SK-N-SH (cell line): ENCODE measurements around the gene NDRG2.

Experiments
- CTCF ChIP-seq: fragments of 200-600 bp; sonication (generic); IDR thresholded peaks from 2 replicates; pipeline ENCODE4 v1.6.1; 2017; ENCODE audit warnings: antibody characterized with exemption, mild to moderate bottlenecking, moderate library complexity
- EP300 ChIP-seq, 2 experiments: IDR thresholded peaks; 2 replicates each; pipeline versions ENCODE4 v1.4.0 to v1.6.1; 2012; ENCODE audit warnings: borderline replicate concordance in 1 of 2, low read depth in 1 of 2, low read length in 1 of 2
- EZH2phosphoT487 ChIP-seq: fragments of 200-600 bp; sonication (generic); IDR thresholded peaks from 2 replicates; pipeline ENCODE4 v1.6.1; 2017; ENCODE audit warnings: low read depth, mixed run types, mild to moderate bottlenecking, antibody characterized with exemption, moderate library complexity, borderline replicate concordance
- FOXJ3 ChIP-seq: sonication (generic); formaldehyde crosslinking; IDR thresholded peaks from 2 replicates; pipeline ENCODE4 v1.5.1; 2020; ENCODE audit warnings: mild to moderate bottlenecking, missing genetic modification reagents
- JUND ChIP-seq: IDR thresholded peaks from 2 replicates; pipeline ENCODE4 v1.4.0; 2012
- MXI1 ChIP-seq: IDR thresholded peaks from 2 replicates; pipeline ENCODE4 v1.6.1; 2012; ENCODE audit warnings: mild to moderate bottlenecking, low read depth, low read length, improper control_type of control experiment
- RCOR1 ChIP-seq: fragments of 150-350 bp; IDR thresholded peaks from 2 replicates; pipeline ENCODE4 v1.6.1; 2017; ENCODE audit warnings: antibody characterized with exemption, low read length
- SMC3 ChIP-seq: IDR thresholded peaks from 2 replicates; pipeline ENCODE4 v1.6.1; 2012; ENCODE audit warnings: low read depth, low read length, improper control_type of control experiment
- TCF12 ChIP-seq: IDR thresholded peaks from 2 replicates; pipeline ENCODE4 v1.4.0; 2012
- TF ChIP-seq, protein P1 (sequence below): fragments of 150-350 bp; IDR thresholded peaks from 2 replicates; pipeline ENCODE4 v1.6.1; 2017; ENCODE audit warnings: antibody characterized with exemption, low read length, low read depth, borderline replicate concordance
- TF ChIP-seq, protein P2 (sequence below): IDR thresholded peaks from 2 replicates; pipeline ENCODE4 v1.6.1; 2012; ENCODE audit warnings: mild to moderate bottlenecking, low read depth, low read length, moderate library complexity

DNA sequence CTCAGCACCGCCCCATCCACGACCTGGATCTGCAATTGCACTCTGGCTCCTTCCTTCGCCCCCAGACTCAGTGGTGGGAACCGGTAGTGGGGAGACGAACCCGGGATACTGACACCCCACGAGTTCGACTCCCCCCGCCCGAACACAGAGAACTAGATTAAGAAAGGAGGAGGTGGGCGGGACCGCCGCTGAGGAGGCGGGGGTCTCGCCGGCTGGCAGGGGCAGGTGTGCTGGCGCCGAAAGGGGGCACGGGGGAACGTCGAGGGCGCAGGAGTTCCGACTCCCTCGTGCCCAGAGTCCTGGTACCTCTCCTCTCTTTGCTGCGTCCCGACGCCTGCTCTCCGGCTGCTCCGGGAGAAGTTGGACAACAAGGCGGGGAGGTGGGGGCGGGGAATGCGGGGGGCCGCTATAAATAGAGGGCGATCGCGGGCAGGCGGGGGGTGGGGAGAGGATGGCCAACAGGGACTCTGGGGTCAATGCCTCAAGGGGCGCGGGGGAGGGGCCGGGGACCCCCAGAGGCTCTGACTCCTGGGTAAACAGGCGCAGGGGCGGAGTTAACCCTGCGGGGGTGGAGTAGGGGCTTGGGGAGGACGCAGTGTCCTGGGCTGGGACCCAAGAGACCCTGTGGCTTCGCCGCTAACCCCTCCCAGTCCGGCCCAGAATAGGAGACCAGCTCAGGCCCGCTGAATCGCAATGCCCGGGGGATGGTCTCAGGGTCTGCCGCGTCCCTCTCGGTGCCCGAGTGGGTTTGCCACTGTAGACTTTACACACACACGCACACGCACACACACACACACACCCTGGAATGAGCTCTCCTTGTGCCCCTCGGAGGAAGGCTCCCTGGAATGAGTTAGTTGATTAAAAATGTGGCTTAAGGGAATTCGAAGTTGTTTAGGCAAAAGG is 761 bp upstream of the NDRG2 start:
- TF ChIP-seq EZH2phosphoT487 (no peak), CTCF (no peak), FOXJ3 (CRISPR knock-in tag) (no peak), SMC3 (no peak), TCF12 (no peak), EP300 (IDR thresholded peaks at IDR 0.05; ENCODE audit: borderline replicate concordance in 1 of 2, low read depth in 1 of 2, low read length in 1 of 2) (no peak), RCOR1 (no peak), JUND (no peak), MXI1 (no peak)
- TF ChIP-seq, protein P1, sequence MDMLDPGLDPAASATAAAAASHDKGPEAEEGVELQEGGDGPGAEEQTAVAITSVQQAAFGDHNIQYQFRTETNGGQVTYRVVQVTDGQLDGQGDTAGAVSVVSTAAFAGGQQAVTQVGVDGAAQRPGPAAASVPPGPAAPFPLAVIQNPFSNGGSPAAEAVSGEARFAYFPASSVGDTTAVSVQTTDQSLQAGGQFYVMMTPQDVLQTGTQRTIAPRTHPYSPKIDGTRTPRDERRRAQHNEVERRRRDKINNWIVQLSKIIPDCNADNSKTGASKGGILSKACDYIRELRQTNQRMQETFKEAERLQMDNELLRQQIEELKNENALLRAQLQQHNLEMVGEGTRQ: no peak
- TF ChIP-seq, protein P2, sequence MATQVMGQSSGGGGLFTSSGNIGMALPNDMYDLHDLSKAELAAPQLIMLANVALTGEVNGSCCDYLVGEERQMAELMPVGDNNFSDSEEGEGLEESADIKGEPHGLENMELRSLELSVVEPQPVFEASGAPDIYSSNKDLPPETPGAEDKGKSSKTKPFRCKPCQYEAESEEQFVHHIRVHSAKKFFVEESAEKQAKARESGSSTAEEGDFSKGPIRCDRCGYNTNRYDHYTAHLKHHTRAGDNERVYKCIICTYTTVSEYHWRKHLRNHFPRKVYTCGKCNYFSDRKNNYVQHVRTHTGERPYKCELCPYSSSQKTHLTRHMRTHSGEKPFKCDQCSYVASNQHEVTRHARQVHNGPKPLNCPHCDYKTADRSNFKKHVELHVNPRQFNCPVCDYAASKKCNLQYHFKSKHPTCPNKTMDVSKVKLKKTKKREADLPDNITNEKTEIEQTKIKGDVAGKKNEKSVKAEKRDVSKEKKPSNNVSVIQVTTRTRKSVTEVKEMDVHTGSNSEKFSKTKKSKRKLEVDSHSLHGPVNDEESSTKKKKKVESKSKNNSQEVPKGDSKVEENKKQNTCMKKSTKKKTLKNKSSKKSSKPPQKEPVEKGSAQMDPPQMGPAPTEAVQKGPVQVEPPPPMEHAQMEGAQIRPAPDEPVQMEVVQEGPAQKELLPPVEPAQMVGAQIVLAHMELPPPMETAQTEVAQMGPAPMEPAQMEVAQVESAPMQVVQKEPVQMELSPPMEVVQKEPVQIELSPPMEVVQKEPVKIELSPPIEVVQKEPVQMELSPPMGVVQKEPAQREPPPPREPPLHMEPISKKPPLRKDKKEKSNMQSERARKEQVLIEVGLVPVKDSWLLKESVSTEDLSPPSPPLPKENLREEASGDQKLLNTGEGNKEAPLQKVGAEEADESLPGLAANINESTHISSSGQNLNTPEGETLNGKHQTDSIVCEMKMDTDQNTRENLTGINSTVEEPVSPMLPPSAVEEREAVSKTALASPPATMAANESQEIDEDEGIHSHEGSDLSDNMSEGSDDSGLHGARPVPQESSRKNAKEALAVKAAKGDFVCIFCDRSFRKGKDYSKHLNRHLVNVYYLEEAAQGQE: no peak
